Measurements from ENCODE around the gene TRA2B.

Gene TRA2B

DNA sequence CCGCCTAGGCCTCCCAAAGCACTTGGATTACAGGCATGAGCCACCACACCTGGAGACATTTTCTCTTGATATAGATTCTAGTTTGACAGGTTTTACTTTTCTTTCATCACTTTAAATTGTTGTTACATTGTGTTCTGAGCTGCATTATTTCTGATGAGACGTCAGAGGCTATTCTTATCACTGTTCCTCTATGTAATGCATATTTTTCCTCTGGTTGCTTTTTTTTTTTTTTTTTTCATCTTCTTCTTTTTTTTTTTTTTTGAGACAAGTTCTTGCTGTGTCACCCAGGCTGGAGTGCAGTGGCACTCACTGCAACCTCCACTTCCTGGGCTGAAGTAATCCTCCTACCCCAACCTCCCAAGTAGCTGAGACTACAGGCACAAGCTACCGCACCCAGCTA, 41.2 kb downstream of the TRA2B start:
- no peak overlapping the region for H3K9ac ChIP-seq (ENCODE audit: low read length)
- H3K4me1 ChIP-seq (ENCODE audit: insufficient read depth, low read length) = no peaks in the 10 kb centered on the region
- H3K9me3 ChIP-seq (ENCODE audit: low read length) = no peaks in the 10 kb centered on the region
- H3K4me3 ChIP-seq (ENCODE audit: low read depth in 1 of 2, low read length in 2 of 2) = no peak overlapping the region
- no peaks in the 10 kb centered on the region for H3K36me3 ChIP-seq (ENCODE audit: insufficient read depth, low read length)
- no peaks in the 10 kb centered on the region for H3K27me3 ChIP-seq (ENCODE audit: control insufficient read depth in 1 of 2, insufficient read depth in 2 of 2, low read length in 2 of 2)
- H3K27ac ChIP-seq (ENCODE audit: low read depth, low read length) = no peak overlapping the region

DNA sequence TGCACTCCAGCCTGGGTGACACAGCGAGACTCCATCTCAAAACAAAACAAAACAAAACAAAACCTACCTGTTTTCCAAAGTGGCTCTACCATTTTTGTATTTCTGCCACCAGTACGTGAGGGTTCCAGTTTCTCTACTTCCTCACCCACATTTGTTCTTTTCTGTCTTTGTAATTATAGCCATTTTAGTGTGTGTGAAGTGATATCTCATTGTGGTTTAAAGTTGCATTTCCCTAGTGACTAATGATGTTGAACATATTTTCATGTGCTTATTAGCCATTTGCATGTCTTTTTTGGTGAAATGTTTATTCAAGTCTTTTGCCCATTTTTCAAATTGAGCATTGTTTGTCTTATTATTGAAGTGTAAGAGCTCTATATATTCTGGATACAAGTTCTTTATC, 50.7 kb downstream of the TRA2B start:
- H3K4me1 ChIP-seq (ENCODE audit: insufficient read depth, low read length) = no peaks in the 10 kb centered on the region
- H3K9ac ChIP-seq (ENCODE audit: low read length) = no peak overlapping the region
- H3K9me3 ChIP-seq (ENCODE audit: low read length) = no peaks in the 10 kb centered on the region
- H3K27me3 ChIP-seq (ENCODE audit: control insufficient read depth in 1 of 2, insufficient read depth in 2 of 2, low read length in 2 of 2) = no peaks in the 10 kb centered on the region
- no peaks in the 10 kb centered on the region for H3K36me3 ChIP-seq (ENCODE audit: insufficient read depth, low read length)
- no peak overlapping the region for H3K27ac ChIP-seq (ENCODE audit: low read depth, low read length)
- H3K4me3 ChIP-seq (ENCODE audit: low read depth in 1 of 2, low read length in 2 of 2) = no peak overlapping the region

DNA sequence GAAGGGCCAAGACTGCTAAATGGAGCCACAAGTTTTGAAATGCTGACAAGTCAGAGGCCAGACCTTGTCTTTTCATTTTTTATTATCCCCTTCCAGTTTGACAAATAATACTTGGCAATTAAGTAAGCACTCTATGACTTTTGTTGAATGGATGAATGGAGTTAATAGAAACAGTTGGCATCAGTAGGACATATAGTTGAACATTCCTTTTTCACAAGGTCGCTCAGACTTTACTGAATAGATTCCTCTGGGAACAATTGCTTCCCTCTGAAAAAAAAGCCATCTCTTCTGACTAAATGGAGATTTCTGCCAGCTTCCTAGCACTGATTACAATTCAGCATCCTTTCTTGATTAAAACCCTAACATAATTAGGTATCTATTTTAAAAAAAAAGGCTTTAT, 53.2 kb downstream of the TRA2B start:
- no peaks in the 10 kb centered on the region for H3K4me1 ChIP-seq (ENCODE audit: insufficient read depth, low read length)
- peaks cover 3% of the 10 kb centered on the region for H3K9me3 ChIP-seq (ENCODE audit: low read length)
- no peaks in the 10 kb centered on the region for H3K36me3 ChIP-seq (ENCODE audit: insufficient read depth, low read length)
- no peak overlapping the region for H3K27ac ChIP-seq (ENCODE audit: low read depth, low read length)
- no peak overlapping the region for H3K4me3 ChIP-seq (ENCODE audit: low read depth in 1 of 2, low read length in 2 of 2)
- H3K9ac ChIP-seq (ENCODE audit: low read length) = no peak overlapping the region
- H3K27me3 ChIP-seq (ENCODE audit: control insufficient read depth in 1 of 2, insufficient read depth in 2 of 2, low read length in 2 of 2) = no peaks in the 10 kb centered on the region

DNA sequence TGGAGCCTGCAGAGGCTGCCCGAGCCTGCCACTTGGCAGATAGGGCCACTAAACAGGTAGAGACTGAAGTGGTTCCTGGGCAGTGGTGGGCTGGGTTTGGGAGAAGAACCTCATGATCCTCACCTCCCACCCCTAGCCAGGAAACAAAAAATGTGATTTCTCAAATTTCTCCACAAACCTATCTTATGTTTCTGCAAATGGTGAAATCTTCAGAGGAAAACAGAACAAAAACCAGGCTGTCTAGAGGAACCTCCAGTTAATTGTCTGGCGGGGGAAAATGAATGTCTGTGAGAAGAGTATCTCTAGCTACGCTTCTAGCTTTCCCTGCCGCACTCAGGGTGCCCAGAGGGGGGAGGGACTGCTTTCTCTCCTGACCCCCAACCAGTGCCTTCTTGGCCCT, 55.9 kb downstream of the TRA2B start:
- H3K36me3 ChIP-seq (ENCODE audit: insufficient read depth, low read length) = no peaks in the 10 kb centered on the region
- peaks cover 3% of the 10 kb centered on the region for H3K9me3 ChIP-seq (ENCODE audit: low read length)
- H3K4me1 ChIP-seq (ENCODE audit: insufficient read depth, low read length) = no peaks in the 10 kb centered on the region
- H3K27me3 ChIP-seq (ENCODE audit: control insufficient read depth in 1 of 2, insufficient read depth in 2 of 2, low read length in 2 of 2) = no peaks in the 10 kb centered on the region
- H3K4me3 ChIP-seq (ENCODE audit: low read depth in 1 of 2, low read length in 2 of 2) = no peak overlapping the region
- H3K27ac ChIP-seq (ENCODE audit: low read depth, low read length) = no peak overlapping the region
- H3K9ac ChIP-seq (ENCODE audit: low read length) = no peak overlapping the region

DNA sequence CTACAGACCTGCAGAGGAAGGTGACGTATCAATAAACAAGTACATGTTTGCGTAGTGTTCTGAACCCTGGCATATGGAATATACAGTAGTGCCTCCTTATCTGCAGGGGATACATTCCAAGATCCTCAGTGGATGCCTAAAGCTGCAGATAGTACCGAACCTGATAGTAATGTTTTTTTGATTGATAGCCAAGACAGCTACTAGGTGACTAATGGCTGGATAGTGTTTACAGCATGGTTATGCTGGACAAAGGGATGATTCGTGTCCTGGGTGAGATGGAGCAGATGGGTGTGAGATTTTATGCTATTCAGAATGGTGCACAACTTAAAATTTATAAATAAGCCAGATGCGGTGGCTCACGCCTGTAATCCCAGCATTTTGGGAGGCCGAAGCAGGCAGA, 57.2 kb downstream of the TRA2B start:
- Histone ChIP-seq H3K27me3 (ENCODE audit: control insufficient read depth in 1 of 2, insufficient read depth in 2 of 2, low read length in 2 of 2) (no peaks in the 10 kb centered on the region), H3K27ac (ENCODE audit: low read depth, low read length) (no peak overlapping the region), H3K9ac (ENCODE audit: low read length) (no peak overlapping the region), H3K4me1 (ENCODE audit: insufficient read depth, low read length) (no peaks in the 10 kb centered on the region), H3K36me3 (ENCODE audit: insufficient read depth, low read length) (no peaks in the 10 kb centered on the region), H3K9me3 (ENCODE audit: low read length) (peaks cover 3% of the 10 kb centered on the region), H3K4me3 (ENCODE audit: low read depth in 1 of 2, low read length in 2 of 2) (no peak overlapping the region)

DNA sequence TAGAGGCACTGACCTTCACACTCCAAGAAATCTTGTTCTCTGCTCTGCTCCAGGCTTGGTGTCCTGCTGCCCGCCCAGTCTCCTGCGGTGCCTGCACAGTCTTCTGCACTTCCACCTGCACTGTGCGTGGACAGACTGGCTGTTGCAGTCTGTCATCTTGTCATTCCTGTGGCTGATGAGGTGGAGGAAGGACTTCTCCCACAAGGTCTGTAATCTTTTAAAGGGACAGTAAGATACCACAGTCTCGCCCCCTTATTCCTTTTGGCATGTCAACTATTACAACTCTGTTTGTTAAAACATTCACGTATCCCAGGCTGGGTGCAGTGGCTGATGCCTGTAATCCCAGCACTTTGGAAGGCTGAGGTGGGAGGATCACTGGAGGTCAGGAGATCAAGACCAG, 58.9 kb downstream of the TRA2B start:
- no peaks in the 10 kb centered on the region for H3K4me1 ChIP-seq (ENCODE audit: insufficient read depth, low read length)
- H3K27me3 ChIP-seq (ENCODE audit: control insufficient read depth in 1 of 2, insufficient read depth in 2 of 2, low read length in 2 of 2) = no peaks in the 10 kb centered on the region
- no peak overlapping the region for H3K27ac ChIP-seq (ENCODE audit: low read depth, low read length)
- H3K36me3 ChIP-seq (ENCODE audit: insufficient read depth, low read length) = no peaks in the 10 kb centered on the region
- no peak overlapping the region for H3K9ac ChIP-seq (ENCODE audit: low read length)
- no peak overlapping the region for H3K4me3 ChIP-seq (ENCODE audit: low read depth in 1 of 2, low read length in 2 of 2)
- H3K9me3 ChIP-seq (ENCODE audit: low read length) = peaks cover 3% of the 10 kb centered on the region

DNA sequence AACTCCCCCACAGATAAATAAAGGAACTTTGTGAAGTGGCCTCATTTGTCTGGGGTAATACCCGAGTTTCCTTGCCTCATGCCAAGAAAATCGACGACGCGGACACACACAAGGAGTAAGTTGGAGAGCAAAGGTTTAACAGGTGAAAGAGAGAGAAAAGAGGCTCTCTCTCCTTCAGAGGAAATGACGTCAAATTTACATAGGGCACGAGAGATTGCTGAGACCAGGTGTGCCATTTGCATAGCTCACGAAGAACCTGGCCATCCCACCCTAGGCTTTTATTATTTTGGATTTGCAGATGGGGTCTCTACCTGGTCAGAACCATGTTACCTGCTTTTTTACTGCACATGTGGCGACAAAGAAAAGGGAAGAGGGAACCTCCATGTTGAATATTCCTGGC, 63.7 kb downstream of the TRA2B start:
- H3K36me3 ChIP-seq (ENCODE audit: insufficient read depth, low read length) = no peaks in the 10 kb centered on the region
- H3K27me3 ChIP-seq (ENCODE audit: control insufficient read depth in 1 of 2, insufficient read depth in 2 of 2, low read length in 2 of 2) = no peaks in the 10 kb centered on the region
- H3K4me1 ChIP-seq (ENCODE audit: insufficient read depth, low read length) = no peaks in the 10 kb centered on the region
- H3K27ac ChIP-seq (ENCODE audit: low read depth, low read length) = no peak overlapping the region
- H3K4me3 ChIP-seq (ENCODE audit: low read depth in 1 of 2, low read length in 2 of 2) = no peak overlapping the region
- no peak overlapping the region for H3K9ac ChIP-seq (ENCODE audit: low read length)
- no peaks in the 10 kb centered on the region for H3K9me3 ChIP-seq (ENCODE audit: low read length)

DNA sequence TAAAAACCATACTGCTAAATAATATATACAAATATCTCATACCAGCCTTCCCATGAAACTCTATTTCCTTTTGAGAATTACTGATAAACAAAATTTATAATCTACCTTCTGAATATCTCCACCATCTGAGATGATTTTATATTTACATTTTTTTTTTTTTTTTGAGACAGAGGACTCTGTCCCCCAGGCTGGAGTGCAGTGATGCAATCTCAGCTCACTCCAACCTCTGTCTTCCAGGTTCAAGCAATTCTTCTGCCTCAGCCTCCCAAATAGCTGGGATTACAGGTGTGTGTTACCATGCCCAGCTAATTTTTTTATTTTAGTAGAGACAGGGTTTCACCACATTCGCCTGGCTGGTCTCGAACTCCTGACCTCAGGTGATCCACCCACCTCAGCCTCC, 70.2 kb downstream of the TRA2B start:
- Histone ChIP-seq H3K27me3 (ENCODE audit: control insufficient read depth in 1 of 2, insufficient read depth in 2 of 2, low read length in 2 of 2) (no peaks in the 10 kb centered on the region), H3K9me3 (ENCODE audit: low read length) (no peaks in the 10 kb centered on the region), H3K27ac (ENCODE audit: low read depth, low read length) (no peak overlapping the region), H3K4me3 (ENCODE audit: low read depth in 1 of 2, low read length in 2 of 2) (no peak overlapping the region), H3K4me1 (ENCODE audit: insufficient read depth, low read length) (no peaks in the 10 kb centered on the region), H3K9ac (ENCODE audit: low read length) (no peak overlapping the region), H3K36me3 (ENCODE audit: insufficient read depth, low read length) (no peaks in the 10 kb centered on the region)

DNA sequence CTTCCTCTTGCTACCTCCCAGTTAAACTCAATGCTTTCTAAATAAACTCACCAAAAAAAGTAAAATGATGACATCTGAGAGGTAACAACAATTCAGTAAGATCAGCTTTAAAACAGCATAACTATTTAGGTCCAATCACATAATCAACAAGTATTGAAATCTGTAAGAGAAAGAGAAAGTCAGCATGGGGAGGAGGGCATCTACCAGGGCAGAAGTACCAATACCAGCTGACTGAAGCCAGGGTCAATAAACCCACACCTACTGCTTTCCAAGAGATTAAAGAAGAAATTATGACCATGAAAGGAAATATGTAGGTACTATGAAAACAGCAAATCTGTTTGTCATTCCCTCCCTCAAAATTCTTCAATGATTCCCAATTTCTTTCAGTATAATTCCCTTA, 70.8 kb downstream of the TRA2B start:
- Histone ChIP-seq H3K27me3 (ENCODE audit: control insufficient read depth in 1 of 2, insufficient read depth in 2 of 2, low read length in 2 of 2) (no peaks in the 10 kb centered on the region), H3K4me1 (ENCODE audit: insufficient read depth, low read length) (no peaks in the 10 kb centered on the region), H3K9ac (ENCODE audit: low read length) (no peak overlapping the region), H3K27ac (ENCODE audit: low read depth, low read length) (no peak overlapping the region), H3K4me3 (ENCODE audit: low read depth in 1 of 2, low read length in 2 of 2) (no peak overlapping the region), H3K36me3 (ENCODE audit: insufficient read depth, low read length) (no peaks in the 10 kb centered on the region), H3K9me3 (ENCODE audit: low read length) (no peaks in the 10 kb centered on the region)

DNA sequence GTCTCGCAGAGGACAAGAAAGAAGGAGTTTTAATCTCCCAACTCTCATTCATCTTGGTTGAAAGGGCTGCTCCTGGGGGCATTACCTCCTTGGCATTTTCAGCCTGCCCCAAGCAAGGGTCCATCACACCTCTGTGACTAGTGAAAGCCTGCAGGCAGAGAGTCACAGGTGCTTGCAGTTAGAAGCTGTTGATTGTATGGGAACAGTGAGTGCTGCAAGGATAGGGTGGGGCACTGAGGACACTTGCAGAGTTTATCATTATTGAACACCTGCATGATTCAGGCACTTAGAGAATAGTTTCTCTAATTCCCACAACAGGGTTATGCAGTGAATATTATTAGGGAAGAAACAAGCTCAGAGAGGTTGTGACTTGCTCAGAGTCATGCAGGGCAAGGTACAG, 71.3 kb downstream of the TRA2B start:
- Histone ChIP-seq H3K4me1 (ENCODE audit: insufficient read depth, low read length) (no peaks in the 10 kb centered on the region), H3K27ac (ENCODE audit: low read depth, low read length) (no peak overlapping the region), H3K9ac (ENCODE audit: low read length) (no peak overlapping the region), H3K9me3 (ENCODE audit: low read length) (no peaks in the 10 kb centered on the region), H3K4me3 (ENCODE audit: low read depth in 1 of 2, low read length in 2 of 2) (no peak overlapping the region), H3K36me3 (ENCODE audit: insufficient read depth, low read length) (no peaks in the 10 kb centered on the region), H3K27me3 (ENCODE audit: control insufficient read depth in 1 of 2, insufficient read depth in 2 of 2, low read length in 2 of 2) (no peaks in the 10 kb centered on the region)
